ENCODE measurements around the gene TGM4. TPM values are rescaled to one million over a fixed set of nuclear protein-coding genes. Genes with fewer than 3 reads are reported as not detected.

The TGM4 gene
- polyA plus RNA-seq, 4 donors = 0.06 to 0.11 (median 0.06) TPM; not detected in 1

- peak; percentile 25 to 33 (median 31) for DNase-seq (ENCODE audit: low read depth in 4 of 4, low spot score in 3 of 4)
These were observed 39.6 kb downstream of the TGM4 start for GRCh38 chr3:44913868-44914468.

- no peak for DNase-seq (ENCODE audit: low read depth in 4 of 4, low spot score in 3 of 4)
These were observed 40.5 kb downstream of the TGM4 start for GRCh38 chr3:44914936-44915335.

- DNase-seq (ENCODE audit: low read depth in 4 of 4, low spot score in 3 of 4) = no peak
These were observed 41.5 kb downstream of the TGM4 start for GRCh38 chr3:44915702-44916438.

GRCh38 chr3:44918087-44918486 is 43.7 kb downstream of the TGM4 start:
- DNase-seq (ENCODE audit: low read depth in 4 of 4, low spot score in 3 of 4) = no peak

GRCh38 chr3:44918581-44918980 is 44.2 kb downstream of the TGM4 start:
- DNase-seq (ENCODE audit: low read depth in 4 of 4, low spot score in 3 of 4) = no peak

- no peak for DNase-seq (ENCODE audit: low read depth in 4 of 4, low spot score in 3 of 4)
These were observed 45.7 kb downstream of the TGM4 start for GRCh38 chr3:44920081-44920480.

- no peak for DNase-seq (ENCODE audit: low read depth in 4 of 4, low spot score in 3 of 4)
These were observed 49.4 kb downstream of the TGM4 start for GRCh38 chr3:44923632-44924456.

GRCh38 chr3:44924457-44925084 is 50.2 kb downstream of the TGM4 start:
- no peak for DNase-seq (ENCODE audit: low read depth in 4 of 4, low spot score in 3 of 4)

GRCh38 chr3:44926172-44926571 is 51.8 kb downstream of the TGM4 start:
- no peak for DNase-seq (ENCODE audit: low read depth in 4 of 4, low spot score in 3 of 4)

GRCh38 chr3:44926921-44927320 is 52.5 kb downstream of the TGM4 start:
- DNase-seq (ENCODE audit: low read depth in 4 of 4, low spot score in 3 of 4) = no peak

- DNase-seq (ENCODE audit: low read depth in 4 of 4, low spot score in 3 of 4) = no peak
These were observed 53.0 kb downstream of the TGM4 start for GRCh38 chr3:44927371-44927770.

- no peak for DNase-seq (ENCODE audit: low read depth in 4 of 4, low spot score in 3 of 4)
These were observed 55.4 kb downstream of the TGM4 start for GRCh38 chr3:44929782-44930181.

GRCh38 chr3:44930911-44931310 is 56.5 kb downstream of the TGM4 start:
- DNase-seq (ENCODE audit: low read depth in 4 of 4, low spot score in 3 of 4) = no peak

GRCh38 chr3:44931791-44932190 is 57.4 kb downstream of the TGM4 start:
- no peak for DNase-seq (ENCODE audit: low read depth in 4 of 4, low spot score in 3 of 4)

- DNase-seq (ENCODE audit: low read depth in 4 of 4, low spot score in 3 of 4) = no peak
These were observed 57.9 kb downstream of the TGM4 start for GRCh38 chr3:44932271-44932670.

GRCh38 chr3:44932986-44933944 is 58.9 kb downstream of the TGM4 start:
- DNase-seq (ENCODE audit: low read depth in 4 of 4, low spot score in 3 of 4) = no peak

- DNase-seq (ENCODE audit: low read depth in 4 of 4, low spot score in 3 of 4) = no peak
These were observed 65.2 kb downstream of the TGM4 start for GRCh38 chr3:44939581-44940036.

- no peak for DNase-seq (ENCODE audit: low read depth in 4 of 4, low spot score in 3 of 4)
These were observed 68.0 kb downstream of the TGM4 start for GRCh38 chr3:44942202-44942921.

GRCh38 chr3:44948239-44948638 is 73.8 kb downstream of the TGM4 start:
- DNase-seq (ENCODE audit: low read depth in 4 of 4, low spot score in 3 of 4) = no peak

Measured in right renal pelvis (tissue), 4 donors.